HFFc6 (cell line): ENCODE results near the gene LSP1. TPM values are rescaled to one million over a fixed set of nuclear protein-coding genes. Genes with fewer than 3 reads are reported as not detected.

Experiments used
- DNase-seq: peaks from one replicate; pipeline ENCODE4 v3.0.0-alpha.2; 2018
- H3K27ac Mint-ChIP-seq: 2 replicates; pipeline ENCODE4 v1.8.0; 2020; ENCODE audit warnings: mild to moderate bottlenecking, mixed read lengths
- H3K27me3 Mint-ChIP-seq: 2 replicates; pipeline ENCODE4 v1.8.0; 2021; ENCODE audit warnings: mild to moderate bottlenecking, moderate library complexity, mixed read lengths; ENCODE audit not compliant: insufficient read depth
- H3K36me3 Mint-ChIP-seq: 2 replicates; pipeline ENCODE4 v1.8.0; 2021; ENCODE audit warnings: low read depth, mixed read lengths
- H3K4me1 Mint-ChIP-seq: 2 replicates; pipeline ENCODE4 v1.8.0; 2020; ENCODE audit warnings: low read depth, mixed read lengths
- H3K4me3 Mint-ChIP-seq: 2 replicates; pipeline ENCODE4 v1.8.0; 2020; ENCODE audit warnings: mild to moderate bottlenecking, moderate library complexity, mixed read lengths
- H3K9me3 Mint-ChIP-seq: 2 replicates; pipeline ENCODE4 v1.8.0; 2020; ENCODE audit warnings: mild to moderate bottlenecking, mixed read lengths
- CTCF ChIP-seq: fragments of 200-600 bp; sonication (generic); IDR thresholded peaks from 2 replicates; pipeline ENCODE4 v1.5.0; 2021; ENCODE audit warnings: antibody characterized with exemption, mild to moderate bottlenecking
- total RNA-seq, 6 experiments: library from RNA; stranded (reverse); fragmentation: NEBNext Ultra II Directional; extraction: Animal tissue kit (Norgen Biotek cat#: 25700); gene quantifications; 2 replicates in 1 of 6; 3 replicates in 5 of 6; pipeline ENCODE4 v1.2.3, GENCODE V29; 2021

Gene LSP1
- total RNA-seq, 6 experiments from 2014 or later = 0.18 to 2.6 (median 0.27) TPM; not detected in 2

DNA sequence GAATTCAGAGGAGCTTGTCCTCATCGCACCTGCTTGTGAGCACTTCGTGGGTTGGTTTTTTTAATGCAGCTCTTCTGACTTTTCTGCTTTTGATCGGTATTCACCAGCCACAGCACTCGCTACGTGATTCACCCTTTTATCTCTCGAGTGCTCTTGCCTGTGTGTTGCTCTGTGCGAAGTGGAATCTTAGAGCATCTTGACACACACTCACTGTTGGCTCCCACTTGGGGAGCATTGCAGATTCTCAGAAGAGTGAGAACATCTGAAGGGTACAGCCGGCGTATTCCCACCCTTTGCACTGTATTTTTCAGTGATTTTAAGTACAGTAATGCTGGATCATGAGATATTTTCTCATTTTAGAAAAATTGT, 77.6 kb downstream of the LSP1 start:
- Mint-ChIP-seq H3K4me3 (no peak overlapping the region), H3K27ac (no peak overlapping the region), H3K9me3 (no peaks in the 10 kb centered on the region), H3K27me3 (peaks cover 18% of the 10 kb centered on the region), H3K36me3 (no peaks in the 10 kb centered on the region), H3K4me1 (peaks cover 10% of the 10 kb centered on the region)
- TF ChIP-seq CTCF = no peak
- no peak for DNase-seq

DNA sequence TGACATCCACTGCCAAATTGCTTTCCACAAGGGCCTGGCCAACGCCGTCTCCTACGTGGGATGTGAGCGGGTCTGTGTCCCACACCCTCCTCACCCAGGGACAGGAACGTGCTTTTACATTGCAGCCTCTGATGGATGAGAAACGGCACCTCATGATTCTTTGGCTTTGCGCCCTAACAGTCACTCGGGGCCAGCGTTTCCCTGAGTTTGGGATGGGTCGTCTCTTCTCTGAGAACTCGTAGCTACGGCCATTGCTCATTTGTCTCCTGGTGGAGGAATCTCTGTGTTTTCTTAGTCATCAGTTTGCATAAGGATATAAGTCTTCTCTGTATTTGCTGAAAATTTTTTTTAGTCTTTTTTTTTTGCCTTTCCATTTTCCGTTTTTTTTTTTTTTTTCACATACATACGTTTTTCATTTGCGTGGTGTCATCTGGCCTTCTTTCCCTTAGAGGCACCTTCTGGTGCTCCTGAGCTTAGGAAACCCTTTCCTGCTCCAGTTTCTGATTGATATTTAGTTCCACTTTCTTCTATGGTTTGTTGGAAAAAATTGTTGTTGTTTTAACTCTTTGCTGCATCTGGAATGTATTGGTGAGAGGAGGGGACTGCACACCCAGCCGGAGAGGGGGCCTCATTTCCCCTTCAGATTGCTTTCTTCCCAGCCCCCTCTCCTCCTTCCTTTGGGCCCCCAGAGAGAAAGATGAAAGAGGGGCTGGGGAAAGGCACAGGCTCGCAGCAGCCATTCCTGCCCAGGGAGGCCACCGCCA, 78.6 kb downstream of the LSP1 start:
- H3K4me3 Mint-ChIP-seq = peak overlapping the region; percentile 18; the same call in 1 of the 2 replicates
- H3K27me3 Mint-ChIP-seq = peaks cover 14% of the 10 kb centered on the region
- no peaks in the 10 kb centered on the region for H3K9me3 Mint-ChIP-seq
- TF ChIP-seq CTCF = no peak
- H3K36me3 Mint-ChIP-seq = no peaks in the 10 kb centered on the region
- DNase-seq = no peak
- peaks cover 10% of the 10 kb centered on the region for H3K4me1 Mint-ChIP-seq
- H3K27ac Mint-ChIP-seq = no peak overlapping the region

- Mint-ChIP-seq H3K9me3 (no peaks in the 10 kb centered on the region), H3K27ac (no peak overlapping the region), H3K36me3 (no peaks in the 10 kb centered on the region), H3K4me1 (peaks cover 10% of the 10 kb centered on the region), H3K4me3 (no peak overlapping the region), H3K27me3 (peaks cover 13% of the 10 kb centered on the region)
- no peak for DNase-seq
- TF ChIP-seq CTCF = no peak
Observed at GRCh38 chr11:1932105-1932480, 79.2 kb downstream of the LSP1 start.

DNA sequence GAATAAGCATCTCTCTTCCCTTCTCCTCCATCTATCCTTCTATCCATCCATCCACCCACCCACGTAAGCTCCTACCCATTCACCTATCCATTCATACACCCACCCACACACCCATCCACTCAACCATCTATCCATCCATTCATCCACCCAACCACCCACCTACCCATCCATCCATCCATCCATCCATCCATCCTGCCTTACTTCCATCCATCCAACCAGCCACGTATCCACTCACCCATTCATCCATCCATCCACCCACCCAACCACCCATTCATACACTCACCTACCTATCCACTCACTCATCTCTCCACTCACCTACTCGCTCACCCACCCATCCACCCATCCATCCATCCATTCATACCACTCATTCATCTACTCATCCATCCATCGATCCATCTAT, 79.8 kb downstream of the LSP1 start:
- Mint-ChIP-seq H3K27me3 (peaks cover 13% of the 10 kb centered on the region), H3K4me1 (peaks cover 10% of the 10 kb centered on the region), H3K9me3 (no peaks in the 10 kb centered on the region), H3K27ac (no peak overlapping the region), H3K36me3 (no peaks in the 10 kb centered on the region), H3K4me3 (no peak overlapping the region)
- TF ChIP-seq CTCF = no peak
- no peak for DNase-seq

GRCh38 chr11:1933416-1934334, 80.8 kb downstream of the LSP1 start:
- H3K4me1 Mint-ChIP-seq = peaks cover 10% of the 10 kb centered on the region
- no peak for TF ChIP-seq CTCF
- no peak for DNase-seq
- H3K27ac Mint-ChIP-seq = no peak overlapping the region
- H3K27me3 Mint-ChIP-seq = peaks cover 13% of the 10 kb centered on the region
- no peak overlapping the region for H3K4me3 Mint-ChIP-seq
- H3K36me3 Mint-ChIP-seq = no peaks in the 10 kb centered on the region
- no peaks in the 10 kb centered on the region for H3K9me3 Mint-ChIP-seq
